SU-DHL-6 (cell line): ENCODE results near the gene OR14J1.

Source experiments
- H2AFZ ChIP-seq: fragments of 200-600 bp; sonication (generic); 2 replicates; pipeline ENCODE4 v1.6.1; 2014; ENCODE audit warnings: low read depth, mild to moderate bottlenecking, moderate library complexity, mixed read lengths, antibody characterized with exemption, low read length; ENCODE audit not compliant: severe bottlenecking
- H3F3A ChIP-seq: fragments of 200-600 bp; shearing (Covaris generic); 2 replicates; pipeline ENCODE4 v1.6.0; 2016; ENCODE audit warnings: antibody characterized with exemption, mild to moderate bottlenecking; ENCODE audit not compliant: insufficient read depth
- H3K27ac ChIP-seq: fragments of 200-600 bp; sonication (generic); 2 replicates; pipeline ENCODE4 v1.5.1; 2016; ENCODE audit warnings: low read depth, mild to moderate bottlenecking, low read length, moderate library complexity, mixed read lengths
- H3K27me3 ChIP-seq: fragments of 200-600 bp; sonication (generic), shearing (Covaris generic); 2 replicates; pipeline ENCODE4 v1.6.0; 2014; ENCODE audit warnings: mild to moderate bottlenecking, low read length
- H3K36me3 ChIP-seq: fragments of 200-600 bp; sonication (generic); 2 replicates; pipeline ENCODE4 v1.6.1; 2014; ENCODE audit warnings: mild to moderate bottlenecking, low read length, mixed read lengths
- H3K4me2 ChIP-seq: fragments of 300-600, 200-600 bp; shearing (Covaris generic), sonication (generic); 2 replicates; pipeline ENCODE4 v1.6.0; 2014; ENCODE audit warnings: low read length, low read depth, mild to moderate bottlenecking; ENCODE audit not compliant: poor library complexity, severe bottlenecking
- H3K4me3 ChIP-seq: fragments of 200-600 bp; sonication (generic); 2 replicates; pipeline ENCODE4 v1.5.1; 2014; ENCODE audit warnings: antibody characterized with exemption, low read length, mild to moderate bottlenecking, mixed read lengths; ENCODE audit not compliant: insufficient read depth, poor library complexity, severe bottlenecking
- H3K79me2 ChIP-seq: fragments of 200-600 bp; sonication (generic); 2 replicates; pipeline ENCODE4 v1.6.1; 2014; ENCODE audit warnings: mild to moderate bottlenecking, low read length, moderate library complexity; ENCODE audit not compliant: insufficient read depth
- H3K9ac ChIP-seq: fragments of 200-600 bp; sonication (generic); 2 replicates; pipeline ENCODE4 v1.7.0; 2014; ENCODE audit warnings: mild to moderate bottlenecking, low read length
- H3K9me2 ChIP-seq: fragments of 200-600 bp; sonication (generic); replicated peaks from 2 replicates; pipeline ENCODE4 v1.6.1; 2014; ENCODE audit warnings: low read length; ENCODE audit not compliant: insufficient read depth
- H3K9me3 ChIP-seq: fragments of 200-600 bp; sonication (generic); 2 replicates; pipeline ENCODE4 v1.6.1; 2014; ENCODE audit warnings: low read length, mixed read lengths; ENCODE audit not compliant: insufficient read depth
- H4K20me1 ChIP-seq: fragments of 200-600 bp; sonication (generic); 2 replicates; pipeline ENCODE4 v1.6.1; 2014; ENCODE audit warnings: low read depth, mild to moderate bottlenecking, antibody characterized with exemption, low read length, moderate library complexity, mixed read lengths
- CTCF ChIP-seq: fragments of 200-600 bp; sonication (generic); IDR thresholded peaks from one replicate; pipeline ENCODE4 v1.5.1; 2017; ENCODE audit warnings: antibody characterized with exemption, mild to moderate bottlenecking, low read length, moderate library complexity; ENCODE audit not compliant: insufficient read depth, poor library complexity, severe bottlenecking
- EZH2phosphoT487 ChIP-seq: fragments of 200-600 bp; sonication (generic), shearing (Covaris generic); conservative IDR thresholded peaks from 2 replicates; pipeline ENCODE4 v1.6.1; 2018; ENCODE audit warnings: mild to moderate bottlenecking, antibody characterized with exemption, low read length, moderate library complexity, mixed read lengths

OR14J1 gene, protein sequence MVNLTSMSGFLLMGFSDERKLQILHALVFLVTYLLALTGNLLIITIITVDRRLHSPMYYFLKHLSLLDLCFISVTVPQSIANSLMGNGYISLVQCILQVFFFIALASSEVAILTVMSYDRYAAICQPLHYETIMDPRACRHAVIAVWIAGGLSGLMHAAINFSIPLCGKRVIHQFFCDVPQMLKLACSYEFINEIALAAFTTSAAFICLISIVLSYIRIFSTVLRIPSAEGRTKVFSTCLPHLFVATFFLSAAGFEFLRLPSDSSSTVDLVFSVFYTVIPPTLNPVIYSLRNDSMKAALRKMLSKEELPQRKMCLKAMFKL

DNA sequence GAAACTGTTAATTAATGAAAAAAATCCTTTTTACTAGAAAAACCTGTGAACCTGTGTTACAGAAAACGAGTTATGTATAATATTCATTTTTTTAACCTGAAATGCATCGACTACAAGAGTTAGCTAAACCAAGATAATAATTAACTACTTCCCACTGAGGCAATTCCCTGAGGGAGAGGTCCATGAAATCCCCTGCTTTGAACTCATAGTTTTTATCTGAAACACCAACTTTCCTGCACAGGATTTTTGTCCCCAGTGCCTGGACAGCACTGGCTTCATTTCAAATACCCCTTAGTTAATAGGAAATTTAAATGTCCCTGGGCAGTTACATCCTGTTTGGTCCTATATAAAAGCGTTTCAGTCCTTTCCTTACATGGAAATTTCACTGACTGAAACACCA is at the start of gene OR14J1:
TSS of gene OR14J1 (plus strand) at position 386 of the 400 bp plus-strand sequence. CDS start 4,989 bp downstream, outside the sequence.
- Histone ChIP-seq H3K27ac (no peak within 1 kb of the TSS), H3K4me2 (no peak within 1 kb of the TSS), H3K9me2 (no peaks in the 10 kb centered on the region), H3K79me2 (no peaks in the 10 kb centered on the region), H3K4me3 (no peak within 1 kb of the TSS), H2AFZ (no peak within 1 kb of the TSS), H3K9ac (no peak within 1 kb of the TSS), H3K27me3 (no peaks in the 10 kb centered on the region), H3F3A (no peaks in the 10 kb centered on the region), H3K36me3 (no peaks in the 10 kb centered on the region), H3K9me3 (no peaks in the 10 kb centered on the region), H4K20me1 (no peaks in the 10 kb centered on the region; the same call in 1 of the 2 replicates)
- TF ChIP-seq CTCF: no peak
- TF ChIP-seq EZH2phosphoT487: no peak

DNA sequence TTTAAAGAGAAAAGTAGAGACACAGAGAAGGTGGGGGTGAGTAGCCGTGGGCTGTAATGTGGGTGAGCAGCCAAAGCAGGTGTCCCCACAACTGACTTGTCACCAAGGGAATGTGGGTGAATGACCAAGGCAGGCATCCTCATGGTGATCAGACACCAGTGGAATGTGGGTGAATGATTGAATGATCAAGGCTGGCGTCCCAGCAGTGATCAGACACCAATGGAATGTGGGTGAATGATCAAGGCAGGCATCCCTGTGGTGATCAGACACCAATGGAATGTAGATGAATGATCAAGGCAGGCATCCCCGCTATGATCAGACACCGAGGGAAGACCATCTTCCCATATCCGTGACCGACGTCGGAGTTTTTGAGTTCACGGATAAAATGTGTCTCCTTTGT is 49.8 kb upstream of the OR14J1 start:
- Histone ChIP-seq H3K79me2 (no peaks in the 10 kb centered on the region), H3K4me2 (no peak overlapping the region), H3K9ac (no peak overlapping the region), H3F3A (no peaks in the 10 kb centered on the region), H2AFZ (no peak overlapping the region), H3K27me3 (no peaks in the 10 kb centered on the region), H3K27ac (no peak overlapping the region), H3K9me3 (no peaks in the 10 kb centered on the region), H4K20me1 (no peaks in the 10 kb centered on the region), H3K9me2 (no peaks in the 10 kb centered on the region), H3K4me3 (no peak overlapping the region), H3K36me3 (no peaks in the 10 kb centered on the region)
- TF ChIP-seq EZH2phosphoT487: no peak

DNA sequence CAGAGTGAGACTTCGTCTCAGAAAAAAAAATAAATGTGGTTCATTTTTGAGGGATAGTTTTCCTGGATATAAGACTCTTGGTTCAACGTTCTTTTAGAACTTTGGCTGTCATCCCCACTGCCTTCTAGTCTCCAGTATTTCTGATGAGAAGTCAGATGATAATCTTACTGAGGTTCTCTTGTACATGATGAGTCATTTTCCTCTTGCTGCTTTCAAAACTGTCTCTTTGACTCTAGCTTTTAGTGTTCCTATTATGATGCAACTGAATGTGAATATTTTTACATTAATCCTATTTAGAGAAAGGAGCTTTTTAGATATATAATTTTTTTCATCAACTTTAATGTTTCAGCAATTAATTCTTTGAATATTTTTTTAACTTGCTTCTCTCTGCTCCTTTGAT is 46.0 kb upstream of the OR14J1 start:
- no peaks in the 10 kb centered on the region for H3K9me3 ChIP-seq
- H2AFZ ChIP-seq: no peak overlapping the region
- H3K4me2 ChIP-seq: no peak overlapping the region
- no peaks in the 10 kb centered on the region for H3K79me2 ChIP-seq
- no peaks in the 10 kb centered on the region for H3K27me3 ChIP-seq
- TF ChIP-seq CTCF (no peak), EZH2phosphoT487 (no peak)
- no peak overlapping the region for H3K9ac ChIP-seq
- H4K20me1 ChIP-seq: no peaks in the 10 kb centered on the region
- H3F3A ChIP-seq: no peaks in the 10 kb centered on the region
- 0 out of 2 replicates have a peak, but pooled peaks cover 6% of the 10 kb centered on the region for H3K9me2 ChIP-seq
- H3K4me3 ChIP-seq: no peak overlapping the region
- H3K27ac ChIP-seq: no peak overlapping the region
- no peaks in the 10 kb centered on the region for H3K36me3 ChIP-seq

DNA sequence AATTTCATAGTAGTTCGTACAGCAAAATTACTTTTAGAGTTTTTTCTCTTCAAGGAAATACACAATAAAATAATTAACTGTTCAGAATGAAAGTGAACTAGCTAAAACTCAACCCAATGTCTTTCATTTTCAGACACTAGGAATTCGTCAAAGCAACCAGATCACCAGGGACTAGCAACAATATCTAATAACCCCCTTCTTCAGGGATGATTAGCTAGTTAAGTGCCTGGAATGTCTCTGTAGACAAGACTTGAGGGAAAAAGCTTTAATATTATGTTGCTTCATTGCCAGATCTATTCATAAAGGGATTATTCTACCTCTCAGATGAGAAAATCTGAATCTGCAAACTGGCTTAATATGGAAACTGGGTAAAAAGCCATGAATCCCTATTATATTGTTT is 41.8 kb upstream of the OR14J1 start:
- no peak overlapping the region for H2AFZ ChIP-seq
- H3K27me3 ChIP-seq: no peaks in the 10 kb centered on the region
- H3K9me3 ChIP-seq: no peaks in the 10 kb centered on the region
- no peak overlapping the region for H3K9ac ChIP-seq
- no peak overlapping the region for H3K4me3 ChIP-seq
- no peak for TF ChIP-seq EZH2phosphoT487
- no peak for TF ChIP-seq CTCF
- no peak overlapping the region for H3K4me2 ChIP-seq
- H3K9me2 ChIP-seq: 0 out of 2 replicates have a peak, but pooled peaks cover 6% of the 10 kb centered on the region
- no peaks in the 10 kb centered on the region for H4K20me1 ChIP-seq
- H3K27ac ChIP-seq: no peak overlapping the region
- H3K36me3 ChIP-seq: no peaks in the 10 kb centered on the region
- H3F3A ChIP-seq: no peaks in the 10 kb centered on the region
- H3K79me2 ChIP-seq: no peaks in the 10 kb centered on the region
